ENCODE data around the gene SLC17A2.

Gene SLC17A2

GRCh38 chr6:25918083-25918683 lies 12.3 kb downstream of the SLC17A2 start:
- DNase-seq = no peak

GRCh38 chr6:25916789-25917490 lies 13.6 kb downstream of the SLC17A2 start:
- DNase-seq = no peak

GRCh38 chr6:25916330-25916729 lies 14.2 kb downstream of the SLC17A2 start:
- DNase-seq = no peak

GRCh38 chr6:25913741-25914140 lies 16.8 kb downstream of the SLC17A2 start:
- DNase-seq = no peak

GRCh38 chr6:25911351-25911750 lies 19.1 kb downstream of the SLC17A2 start:
- DNase-seq = no peak

GRCh38 chr6:25907475-25908014 lies 22.9 kb downstream of the SLC17A2 start:
- no peak for DNase-seq

GRCh38 chr6:25903467-25904099 lies 26.9 kb downstream of the SLC17A2 start:
- no peak for DNase-seq

GRCh38 chr6:25902071-25902470 lies 28.4 kb downstream of the SLC17A2 start:
- no peak for DNase-seq

GRCh38 chr6:25900843-25901242 lies 29.6 kb downstream of the SLC17A2 start:
- no peak for DNase-seq

- DNase-seq = no peak
Measured at GRCh38 chr6:25899580-25900408, 30.7 kb downstream of the SLC17A2 start.

GRCh38 chr6:25899123-25899522 lies 31.4 kb downstream of the SLC17A2 start:
- no peak for DNase-seq

GRCh38 chr6:25898289-25898977 lies 32.1 kb downstream of the SLC17A2 start:
- no peak for DNase-seq

- no peak for DNase-seq
Measured at GRCh38 chr6:25896252-25896651, 34.2 kb downstream of the SLC17A2 start.

GRCh38 chr6:25895771-25896170 lies 34.7 kb downstream of the SLC17A2 start:
- no peak for DNase-seq

GRCh38 chr6:25893778-25894177 lies 36.7 kb downstream of the SLC17A2 start:
- DNase-seq = no peak

GRCh38 chr6:25892877-25893276 lies 37.6 kb downstream of the SLC17A2 start:
- no peak for DNase-seq

- peak; percentile 23 for DNase-seq
Measured at GRCh38 chr6:25889877-25890853, 40.3 kb downstream of the SLC17A2 start.

- no peak for DNase-seq
Measured at GRCh38 chr6:25888626-25889025, 41.9 kb downstream of the SLC17A2 start.

- no peak for DNase-seq
Measured at GRCh38 chr6:25886066-25886465, 44.4 kb downstream of the SLC17A2 start.

GRCh38 chr6:25883991-25884390 lies 46.5 kb downstream of the SLC17A2 start:
- DNase-seq = no peak

GRCh38 chr6:25883536-25883935 lies 47.0 kb downstream of the SLC17A2 start:
- DNase-seq = no peak

Measured in COR-L47 (cell line).